HG02938 (cell line): ENCODE data around the gene STX2.
"Not testable (repeated sequence)": the region's sequence is repeated elsewhere in the genome, so short reads cannot be mapped to it uniquely, and the experiment has no call there.

Source experiments
- ATAC-seq: cut with Tn5 transposase; IDR thresholded peaks from one replicate; pipeline ENCODE4 v1.9.1; 2021; ENCODE audit warnings: mild to moderate bottlenecking, moderate library complexity; ENCODE audit not compliant: unreplicated experiment

STX2 gene

GRCh38 chr12:130870442-130871285 lies 31.6 kb upstream of the STX2 start:
- peak; percentile 64 for ATAC-seq

- no peak for ATAC-seq
Measured at GRCh38 chr12:130868412-130868811, 29.4 kb upstream of the STX2 start.

GRCh38 chr12:130863298-130863697 lies 24.2 kb upstream of the STX2 start:
- ATAC-seq: no peak

GRCh38 chr12:130862771-130863170 lies 23.7 kb upstream of the STX2 start:
- ATAC-seq: not testable (repeated sequence)

- ATAC-seq: no peak
Measured at GRCh38 chr12:130862161-130862560, 23.1 kb upstream of the STX2 start.

- no peak for ATAC-seq
Measured at GRCh38 chr12:130860311-130860710, 21.3 kb upstream of the STX2 start.

- ATAC-seq: no peak
Measured at GRCh38 chr12:130859161-130859560, 20.1 kb upstream of the STX2 start.

GRCh38 chr12:130858084-130858483 lies 19.0 kb upstream of the STX2 start:
- ATAC-seq: no peak

- no peak for ATAC-seq
Measured at GRCh38 chr12:130856088-130856487, 17.0 kb upstream of the STX2 start.

GRCh38 chr12:130850418-130851021 lies 11.5 kb upstream of the STX2 start:
- ATAC-seq: no peak

- no peak for ATAC-seq
Measured at GRCh38 chr12:130849561-130850417, 10.7 kb upstream of the STX2 start.

- not testable (repeated sequence) for ATAC-seq
Measured at GRCh38 chr12:130848785-130849305, 9.8 kb upstream of the STX2 start.

GRCh38 chr12:130848105-130848504 lies 9.1 kb upstream of the STX2 start:
- not testable (repeated sequence) for ATAC-seq

GRCh38 chr12:130847112-130847511 lies 8.1 kb upstream of the STX2 start:
- no peak for ATAC-seq

GRCh38 chr12:130846369-130846768 lies 7.3 kb upstream of the STX2 start:
- ATAC-seq: no peak

- no peak for ATAC-seq
Measured at GRCh38 chr12:130839770-130840404, 837 bp upstream of the STX2 start.

- peak; percentile 33 for ATAC-seq
Measured at GRCh38 chr12:130838284-130838950, 633 bp downstream of the STX2 start.

GRCh38 chr12:130835436-130835835 lies 3.6 kb downstream of the STX2 start:
- no peak for ATAC-seq

GRCh38 chr12:130835011-130835410 lies 4.0 kb downstream of the STX2 start:
- no peak for ATAC-seq

GRCh38 chr12:130832561-130833209 lies 6.4 kb downstream of the STX2 start:
- no peak for ATAC-seq
